ENCODE measurements around the gene ARID4B.
A peak's percentile ranks its signal among the peaks of the same experiment; 100 is the strongest.

DNA sequence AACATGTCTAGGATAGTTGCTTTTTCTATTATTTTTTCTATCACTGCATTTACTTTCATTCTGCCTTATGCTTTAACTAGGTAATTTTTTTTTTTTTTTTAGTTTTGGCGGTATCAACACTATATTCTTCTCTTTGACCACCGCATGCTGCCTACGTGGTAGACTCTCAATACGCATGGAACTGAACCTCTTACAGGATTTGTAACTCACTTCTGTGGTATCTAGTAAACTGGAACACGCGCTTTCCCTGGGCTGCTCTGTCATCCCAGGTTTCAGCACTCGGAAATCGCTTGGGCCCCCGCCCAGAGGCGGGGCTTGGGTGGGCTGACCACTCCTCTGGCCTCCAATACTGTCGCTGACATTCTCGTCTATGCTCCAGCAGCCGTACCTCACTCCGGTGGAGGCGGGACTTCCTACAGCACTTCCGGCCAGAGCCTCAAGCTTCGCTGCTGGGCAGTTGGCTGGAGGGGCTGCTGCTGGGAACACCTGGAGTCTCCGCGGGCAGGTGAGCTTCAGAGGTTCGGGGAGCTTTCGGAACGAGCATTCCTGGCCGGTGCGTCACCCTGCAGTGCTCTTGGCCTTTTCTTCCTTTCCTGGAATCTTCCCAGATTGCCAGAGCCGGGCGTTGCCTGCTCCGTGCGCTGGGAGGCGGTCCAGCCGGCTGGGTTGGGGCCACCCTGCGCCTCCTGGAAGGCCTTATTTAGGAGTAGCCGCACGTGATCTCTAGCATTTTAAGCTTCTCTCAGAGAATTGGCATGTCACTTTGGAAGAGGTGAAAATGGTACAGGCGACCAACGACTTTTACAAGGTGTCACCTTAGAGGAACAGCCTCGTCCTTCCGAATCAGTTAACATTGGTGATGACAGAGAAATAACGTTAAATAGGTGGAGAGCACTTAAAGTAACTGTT lies 39.3 kb upstream of the ARID4B start, which contains the start of gene TBCE:
- TF ChIP-seq POLR2A (IDR thresholded peaks at IDR 0.05) (peak in 1 of 2 donors; percentile 77), EP300 (IDR thresholded peaks at IDR 0.05) (no peak)
- TF ChIP-seq, protein P1, sequence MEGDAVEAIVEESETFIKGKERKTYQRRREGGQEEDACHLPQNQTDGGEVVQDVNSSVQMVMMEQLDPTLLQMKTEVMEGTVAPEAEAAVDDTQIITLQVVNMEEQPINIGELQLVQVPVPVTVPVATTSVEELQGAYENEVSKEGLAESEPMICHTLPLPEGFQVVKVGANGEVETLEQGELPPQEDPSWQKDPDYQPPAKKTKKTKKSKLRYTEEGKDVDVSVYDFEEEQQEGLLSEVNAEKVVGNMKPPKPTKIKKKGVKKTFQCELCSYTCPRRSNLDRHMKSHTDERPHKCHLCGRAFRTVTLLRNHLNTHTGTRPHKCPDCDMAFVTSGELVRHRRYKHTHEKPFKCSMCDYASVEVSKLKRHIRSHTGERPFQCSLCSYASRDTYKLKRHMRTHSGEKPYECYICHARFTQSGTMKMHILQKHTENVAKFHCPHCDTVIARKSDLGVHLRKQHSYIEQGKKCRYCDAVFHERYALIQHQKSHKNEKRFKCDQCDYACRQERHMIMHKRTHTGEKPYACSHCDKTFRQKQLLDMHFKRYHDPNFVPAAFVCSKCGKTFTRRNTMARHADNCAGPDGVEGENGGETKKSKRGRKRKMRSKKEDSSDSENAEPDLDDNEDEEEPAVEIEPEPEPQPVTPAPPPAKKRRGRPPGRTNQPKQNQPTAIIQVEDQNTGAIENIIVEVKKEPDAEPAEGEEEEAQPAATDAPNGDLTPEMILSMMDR (IDR thresholded peaks at IDR 0.05), result no peak

Data from sigmoid colon (tissue), 4 donors.